HG03439 (cell line): Measurements from ENCODE around the gene CATSPER1.
"Not testable (repeated sequence)": the region's sequence is repeated elsewhere in the genome, so short reads cannot be mapped to it uniquely, and the experiment has no call there.

Source experiments
- ATAC-seq: cut with Tn5 transposase; IDR thresholded peaks from one replicate; pipeline ENCODE4 v1.9.1; 2021; ENCODE audit warnings: mild to moderate bottlenecking, moderate library complexity; ENCODE audit not compliant: unreplicated experiment

The CATSPER1 gene

GRCh38 chr11:66020618-66021357, 5.5 kb downstream of the CATSPER1 start:
- no peak for ATAC-seq

- ATAC-seq = no peak
Observed at GRCh38 chr11:66020212-66020611, 6.1 kb downstream of the CATSPER1 start.

GRCh38 chr11:66017321-66017720, 9.0 kb downstream of the CATSPER1 start:
- ATAC-seq = no peak

- ATAC-seq = no peak
Observed at GRCh38 chr11:66016793-66017177, 9.5 kb downstream of the CATSPER1 start.

GRCh38 chr11:66015936-66016792, 10.1 kb downstream of the CATSPER1 start:
- ATAC-seq = no peak

- no peak for ATAC-seq
Observed at GRCh38 chr11:66015454-66015881, 10.8 kb downstream of the CATSPER1 start.

- no peak for ATAC-seq
Observed at GRCh38 chr11:66014804-66015453, 11.3 kb downstream of the CATSPER1 start.

- ATAC-seq = no peak
Observed at GRCh38 chr11:66013762-66014100, 12.5 kb downstream of the CATSPER1 start.

GRCh38 chr11:66012946-66013761, 13.1 kb downstream of the CATSPER1 start:
- no peak for ATAC-seq

- no peak for ATAC-seq
Observed at GRCh38 chr11:66012371-66012945, 13.8 kb downstream of the CATSPER1 start.

- ATAC-seq = no peak
Observed at GRCh38 chr11:66011785-66012303, 14.4 kb downstream of the CATSPER1 start, which contains the start of gene CST6. Gene CST6, plus strand, starts transcription at chr11:66012008. Its CDS starts 37 bp downstream, at chr11:66012045.

GRCh38 chr11:66011239-66011784, 15.0 kb downstream of the CATSPER1 start:
- no peak for ATAC-seq

- not testable (repeated sequence) for ATAC-seq
Observed at GRCh38 chr11:66010036-66010435, 16.2 kb downstream of the CATSPER1 start.

GRCh38 chr11:66008468-66009101, 17.7 kb downstream of the CATSPER1 start:
- no peak for ATAC-seq

- no peak for ATAC-seq
Observed at GRCh38 chr11:66008095-66008467, 18.2 kb downstream of the CATSPER1 start.

GRCh38 chr11:66007201-66007634, 19.1 kb downstream of the CATSPER1 start:
- no peak for ATAC-seq

- ATAC-seq = no peak
Observed at GRCh38 chr11:66006891-66007176, 19.4 kb downstream of the CATSPER1 start.

- ATAC-seq = no peak
Observed at GRCh38 chr11:66006134-66006890, 20.0 kb downstream of the CATSPER1 start.

GRCh38 chr11:66004186-66004585, 22.1 kb downstream of the CATSPER1 start:
- no peak for ATAC-seq
